Measurements from ENCODE around the gene PROCR.
A peak's percentile ranks its signal among the peaks of the same experiment; 100 is the strongest.
"Not testable (repeated sequence)": the region's sequence is repeated elsewhere in the genome, so short reads cannot be mapped to it uniquely, and the experiment has no call there.

The PROCR gene

DNA sequence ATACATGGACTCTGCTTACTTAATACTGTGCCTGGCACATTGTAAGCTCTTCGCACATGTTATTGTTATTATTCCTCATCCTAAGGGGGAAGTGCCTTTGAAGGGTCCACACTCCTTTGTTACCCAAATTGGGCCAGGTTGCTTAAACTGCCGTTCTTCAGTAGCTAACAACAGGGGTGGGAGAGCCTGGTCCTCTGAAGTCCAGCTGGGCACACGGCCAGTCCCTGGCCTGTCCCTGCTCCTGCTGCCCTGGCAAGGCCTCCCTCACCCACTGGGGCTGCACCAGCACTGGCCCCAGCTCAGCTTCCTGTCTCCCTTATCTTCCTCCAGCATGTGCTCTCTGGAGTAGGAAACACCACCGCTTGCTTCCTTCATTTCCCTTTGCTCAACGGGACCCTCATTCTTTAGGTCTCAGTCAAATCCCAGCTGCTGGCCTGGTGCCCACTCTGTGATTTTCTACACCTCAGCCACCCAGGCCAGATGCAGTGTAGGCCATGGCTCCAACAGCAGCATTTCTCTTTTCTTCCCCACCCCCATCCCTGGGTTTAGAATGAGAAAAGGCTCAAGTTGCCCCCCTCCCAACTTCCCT, 5.5 kb upstream of the PROCR start:
- peaks cover 1% of the 10 kb centered on the region for H3K4me1 ChIP-seq (ENCODE audit: control insufficient read depth, low read length)
- H3F3A ChIP-seq (ENCODE audit: control insufficient read depth, insufficient read depth) = no peaks in the 10 kb centered on the region
- H3K4me3 ChIP-seq (ENCODE audit: low read length) = no peak overlapping the region
- no peaks in the 10 kb centered on the region for H3K36me3 ChIP-seq (ENCODE audit: control insufficient read depth, low read length)
- H3K27me3 ChIP-seq (ENCODE audit: control insufficient read depth, low read length) = peaks cover 4% of the 10 kb centered on the region; the same call in 1 of the 2 replicates
- no peaks in the 10 kb centered on the region for H4K20me1 ChIP-seq (ENCODE audit: control insufficient read depth, insufficient read depth, low read depth, low read length)
- H3K79me2 ChIP-seq (ENCODE audit: control insufficient read depth, low read length) = no peaks in the 10 kb centered on the region
- H3K4me2 ChIP-seq (ENCODE audit: low read length) = no peak overlapping the region
- TF ChIP-seq EZH2phosphoT487 (IDR thresholded peaks at IDR 0.05; ENCODE audit: borderline replicate concordance, low read length) = no peak
- TF ChIP-seq, protein P1, sequence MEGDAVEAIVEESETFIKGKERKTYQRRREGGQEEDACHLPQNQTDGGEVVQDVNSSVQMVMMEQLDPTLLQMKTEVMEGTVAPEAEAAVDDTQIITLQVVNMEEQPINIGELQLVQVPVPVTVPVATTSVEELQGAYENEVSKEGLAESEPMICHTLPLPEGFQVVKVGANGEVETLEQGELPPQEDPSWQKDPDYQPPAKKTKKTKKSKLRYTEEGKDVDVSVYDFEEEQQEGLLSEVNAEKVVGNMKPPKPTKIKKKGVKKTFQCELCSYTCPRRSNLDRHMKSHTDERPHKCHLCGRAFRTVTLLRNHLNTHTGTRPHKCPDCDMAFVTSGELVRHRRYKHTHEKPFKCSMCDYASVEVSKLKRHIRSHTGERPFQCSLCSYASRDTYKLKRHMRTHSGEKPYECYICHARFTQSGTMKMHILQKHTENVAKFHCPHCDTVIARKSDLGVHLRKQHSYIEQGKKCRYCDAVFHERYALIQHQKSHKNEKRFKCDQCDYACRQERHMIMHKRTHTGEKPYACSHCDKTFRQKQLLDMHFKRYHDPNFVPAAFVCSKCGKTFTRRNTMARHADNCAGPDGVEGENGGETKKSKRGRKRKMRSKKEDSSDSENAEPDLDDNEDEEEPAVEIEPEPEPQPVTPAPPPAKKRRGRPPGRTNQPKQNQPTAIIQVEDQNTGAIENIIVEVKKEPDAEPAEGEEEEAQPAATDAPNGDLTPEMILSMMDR (IDR thresholded peaks at IDR 0.05; ENCODE audit: low read depth, low read length, poor library complexity, severe bottlenecking) = no peak
- no peaks in the 10 kb centered on the region for H3K9me2 ChIP-seq (replicated peaks; ENCODE audit: control insufficient read depth, low read length)
- no peaks in the 10 kb centered on the region for H3K9me3 ChIP-seq (ENCODE audit: control insufficient read depth, insufficient read depth, low read length)
- no peak overlapping the region for H3K27ac ChIP-seq (ENCODE audit: low read depth, low read length)

DNA sequence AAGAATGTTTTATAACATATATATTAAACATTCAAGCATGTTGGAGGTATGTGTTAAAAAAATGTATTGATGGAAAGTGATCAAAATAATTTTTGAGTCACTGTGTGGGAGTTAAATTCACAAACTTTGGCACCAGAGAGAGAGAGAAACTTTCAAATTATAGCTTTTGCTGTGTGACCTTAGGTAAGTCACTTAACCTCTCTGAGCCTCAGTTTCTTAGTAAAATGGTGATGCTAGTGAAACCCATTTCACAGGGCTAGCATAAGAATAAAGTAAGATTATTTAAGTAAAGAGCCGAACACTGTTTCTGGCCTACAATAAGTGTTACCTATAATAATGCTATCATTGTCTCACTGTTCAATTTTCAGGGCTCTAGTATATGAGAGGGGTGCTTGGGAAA, 4.1 kb upstream of the PROCR start:
- no peaks in the 10 kb centered on the region for H4K20me1 ChIP-seq (ENCODE audit: control insufficient read depth, insufficient read depth, low read depth, low read length)
- peaks cover 11% of the 10 kb centered on the region for H3K4me1 ChIP-seq (ENCODE audit: control insufficient read depth, low read length)
- no peak overlapping the region for H3K4me3 ChIP-seq (ENCODE audit: low read length)
- H3K4me2 ChIP-seq (ENCODE audit: low read length) = no peak overlapping the region
- TF ChIP-seq, protein P1 (IDR thresholded peaks at IDR 0.05; ENCODE audit: low read depth, low read length, poor library complexity, severe bottlenecking) = no peak
- no peak for TF ChIP-seq EZH2phosphoT487 (IDR thresholded peaks at IDR 0.05; ENCODE audit: borderline replicate concordance, low read length)
- H3F3A ChIP-seq (ENCODE audit: control insufficient read depth, insufficient read depth) = no peaks in the 10 kb centered on the region
- peaks cover 11% of the 10 kb centered on the region for H3K27me3 ChIP-seq (ENCODE audit: control insufficient read depth, low read length)
- H3K27ac ChIP-seq (ENCODE audit: low read depth, low read length) = no peak overlapping the region
- no peaks in the 10 kb centered on the region for H3K9me2 ChIP-seq (replicated peaks; ENCODE audit: control insufficient read depth, low read length)
- H3K36me3 ChIP-seq (ENCODE audit: control insufficient read depth, low read length) = no peaks in the 10 kb centered on the region
- no peaks in the 10 kb centered on the region for H3K79me2 ChIP-seq (ENCODE audit: control insufficient read depth, low read length)
- no peaks in the 10 kb centered on the region for H3K9me3 ChIP-seq (ENCODE audit: control insufficient read depth, insufficient read depth, low read length)

DNA sequence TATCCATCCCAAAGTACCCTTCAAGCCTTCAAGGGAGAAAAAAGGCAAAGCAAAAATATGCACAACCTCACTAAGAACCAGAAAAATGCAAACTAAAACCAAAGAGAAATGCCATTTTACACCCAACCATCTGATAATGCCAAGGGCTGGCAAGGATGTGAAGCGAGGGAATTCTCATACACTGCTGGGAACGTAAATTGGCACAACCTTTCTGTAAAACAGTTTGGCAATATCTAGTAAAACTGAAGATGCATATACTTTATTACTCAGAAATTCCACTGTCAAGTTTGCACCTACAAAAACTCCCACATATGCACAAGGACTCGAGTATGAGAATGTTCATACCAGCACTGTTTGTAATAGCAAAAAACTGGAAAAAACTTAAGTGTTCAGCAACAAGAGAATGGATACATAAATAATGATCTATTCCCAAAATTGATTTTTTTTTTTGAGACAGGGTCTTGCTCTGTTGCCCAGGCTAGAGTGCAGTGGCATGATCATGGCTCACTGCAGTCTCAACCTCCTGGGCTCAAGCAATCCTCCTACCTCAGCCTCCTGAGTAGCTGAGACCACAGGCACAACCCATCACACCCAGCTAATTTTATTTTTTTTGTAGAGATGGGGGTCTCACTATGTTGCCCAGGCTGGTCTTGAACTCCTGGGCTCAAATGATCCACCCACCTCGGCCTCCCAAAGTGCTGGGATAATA, 3.0 kb upstream of the PROCR start:
- Histone ChIP-seq H3K4me1 (ENCODE audit: control insufficient read depth, low read length) (peaks cover 11% of the 10 kb centered on the region), H3K27me3 (ENCODE audit: control insufficient read depth, low read length) (peaks cover 11% of the 10 kb centered on the region)
- not testable (repeated sequence) for H3K27ac ChIP-seq (ENCODE audit: low read depth, low read length); H3K79me2 ChIP-seq (ENCODE audit: control insufficient read depth, low read length); H4K20me1 ChIP-seq (ENCODE audit: control insufficient read depth, insufficient read depth, low read depth, low read length); H3K9me2 ChIP-seq (replicated peaks; ENCODE audit: control insufficient read depth, low read length); H3K36me3 ChIP-seq (ENCODE audit: control insufficient read depth, low read length); H3F3A ChIP-seq (ENCODE audit: control insufficient read depth, insufficient read depth); H3K4me2 ChIP-seq (ENCODE audit: low read length); H3K9me3 ChIP-seq (ENCODE audit: control insufficient read depth, insufficient read depth, low read length); H3K4me3 ChIP-seq (ENCODE audit: low read length)

DNA sequence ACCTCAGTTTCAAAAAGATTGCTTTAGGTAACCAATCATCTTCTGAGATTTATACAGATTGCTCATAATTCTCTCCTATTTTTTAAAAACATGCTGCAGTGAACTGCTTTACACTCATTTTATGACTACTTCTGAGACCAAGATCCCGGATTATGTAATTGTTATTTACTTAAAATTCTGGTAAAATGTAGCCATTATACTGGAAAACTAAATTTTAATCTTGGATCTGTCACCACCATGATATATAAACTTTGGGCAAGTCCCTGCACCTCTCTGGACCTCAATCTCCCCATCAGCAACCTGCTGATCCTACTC, 477 bp upstream of the PROCR start:
- Histone ChIP-seq H3K4me1 (ENCODE audit: control insufficient read depth, low read length) (peaks cover 11% of the 10 kb centered on the region), H3K4me2 (ENCODE audit: low read length) (peak overlapping the region; percentile 66), H3K36me3 (ENCODE audit: control insufficient read depth, low read length) (no peaks in the 10 kb centered on the region), H3K4me3 (ENCODE audit: low read length) (peak overlapping the region; percentile 45), H3K27me3 (ENCODE audit: control insufficient read depth, low read length) (peaks cover 11% of the 10 kb centered on the region), H3K9me3 (ENCODE audit: control insufficient read depth, insufficient read depth, low read length) (no peaks in the 10 kb centered on the region), H3K9me2 (replicated peaks; ENCODE audit: control insufficient read depth, low read length) (no peaks in the 10 kb centered on the region), H4K20me1 (ENCODE audit: control insufficient read depth, insufficient read depth, low read depth, low read length) (no peaks in the 10 kb centered on the region), H3F3A (ENCODE audit: control insufficient read depth, insufficient read depth) (no peaks in the 10 kb centered on the region), H3K79me2 (ENCODE audit: control insufficient read depth, low read length) (no peaks in the 10 kb centered on the region), H3K27ac (ENCODE audit: low read depth, low read length) (no peak overlapping the region)
- TF ChIP-seq, protein P1 (IDR thresholded peaks at IDR 0.05; ENCODE audit: low read depth, low read length, poor library complexity, severe bottlenecking) = no peak
